ENCODE data around the gene MORN5. TPM values are rescaled to one million over a fixed set of nuclear protein-coding genes. Genes with fewer than 3 reads are reported as not detected.

MORN5 gene
- total RNA-seq, 4 donors from 2014 or later, result 1.8 TPM; not detected in 3

DNA sequence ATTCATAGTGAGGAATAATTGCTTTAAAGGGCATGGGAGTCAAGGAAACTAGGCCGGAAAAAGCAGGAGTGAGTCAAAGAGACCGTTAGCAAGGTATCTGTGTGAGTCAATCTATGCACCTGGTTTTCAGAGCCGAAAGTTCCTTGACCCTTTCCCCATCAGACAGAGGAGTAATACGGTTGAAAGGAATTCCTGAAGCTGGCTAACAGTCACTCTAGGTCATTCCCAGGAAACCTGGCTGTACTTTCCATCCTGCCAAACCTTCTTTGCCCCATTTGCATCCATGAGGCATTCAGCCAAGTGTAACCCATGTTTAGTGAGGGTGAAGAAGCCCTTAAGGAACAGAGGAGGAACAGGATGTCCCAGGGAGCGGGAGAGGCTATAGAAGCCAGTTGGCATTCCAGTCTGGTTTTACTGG lies 88.7 kb downstream of the MORN5 start:
- Histone ChIP-seq H3K27ac (no peak overlapping the region), H3K27me3 (no peaks in the 10 kb centered on the region), H3K4me3 (no peak overlapping the region), H3K9me3 (no peaks in the 10 kb centered on the region), H3K36me3 (peaks cover 0 to 93% (median 21%) of the 10 kb centered on the region in 3 donors), H3K4me1 (peaks cover 0 to 11% (median 2%) of the 10 kb centered on the region in 4 donors)
- peak in 1 of 2 donors; percentile 58 for TF ChIP-seq EP300 (IDR thresholded peaks at IDR 0.05)
- TF ChIP-seq, protein P1, sequence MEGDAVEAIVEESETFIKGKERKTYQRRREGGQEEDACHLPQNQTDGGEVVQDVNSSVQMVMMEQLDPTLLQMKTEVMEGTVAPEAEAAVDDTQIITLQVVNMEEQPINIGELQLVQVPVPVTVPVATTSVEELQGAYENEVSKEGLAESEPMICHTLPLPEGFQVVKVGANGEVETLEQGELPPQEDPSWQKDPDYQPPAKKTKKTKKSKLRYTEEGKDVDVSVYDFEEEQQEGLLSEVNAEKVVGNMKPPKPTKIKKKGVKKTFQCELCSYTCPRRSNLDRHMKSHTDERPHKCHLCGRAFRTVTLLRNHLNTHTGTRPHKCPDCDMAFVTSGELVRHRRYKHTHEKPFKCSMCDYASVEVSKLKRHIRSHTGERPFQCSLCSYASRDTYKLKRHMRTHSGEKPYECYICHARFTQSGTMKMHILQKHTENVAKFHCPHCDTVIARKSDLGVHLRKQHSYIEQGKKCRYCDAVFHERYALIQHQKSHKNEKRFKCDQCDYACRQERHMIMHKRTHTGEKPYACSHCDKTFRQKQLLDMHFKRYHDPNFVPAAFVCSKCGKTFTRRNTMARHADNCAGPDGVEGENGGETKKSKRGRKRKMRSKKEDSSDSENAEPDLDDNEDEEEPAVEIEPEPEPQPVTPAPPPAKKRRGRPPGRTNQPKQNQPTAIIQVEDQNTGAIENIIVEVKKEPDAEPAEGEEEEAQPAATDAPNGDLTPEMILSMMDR (IDR thresholded peaks at IDR 0.05), result no peak
- TF ChIP-seq POLR2A (IDR thresholded peaks at IDR 0.05), result no peak
- DNase-seq (ENCODE audit: low spot score in 2 of 2), result no peak
- WGBS, 2 donors, result 88 to 89% methylated on average over 5 of the region's 5 CpGs

Small RNA genes within 50 kb of the gene (small RNA-seq; reads per million reads assigned to genes)
- not detected for gene MIR4478

Other genes starting within 250 kb of the MORN5 start
- 10 to 100 TPM in 3 of 4 donors, 1 to 10 TPM in 1; 9.8 to 18.6 (median 15.6) TPM for gene TTLL11, start 66.6 kb upstream of the MORN5 start, total RNA-seq
- gene NDUFA8, start 129 bp upstream of the MORN5 start, total RNA-seq, result 10 to 100 TPM; 18.0 to 26.0 (median 22.5) TPM
- 10 to 100 TPM in 1 of 4 donors, 1 to 10 TPM in 3; 2.5 to 15.0 (median 6.5) TPM for gene LHX6, start 69.0 kb downstream of the MORN5 start, total RNA-seq
- gene RBM18, start 104.9 kb downstream of the MORN5 start, total RNA-seq, result 1 to 10 TPM; 5.7 to 8.0 (median 7.0) TPM
- 10 to 100 TPM; 22.7 to 39.4 (median 38.2) TPM for gene MRRF, start 105.0 kb downstream of the MORN5 start, total RNA-seq
- 1 to 10 TPM; 2.2 to 7.3 (median 4.4) TPM for gene PTGS1, start 211.1 kb downstream of the MORN5 start, total RNA-seq

All from tibial nerve (tissue), 4 donors.